HepG2 (cell line): ENCODE results near the gene ABTB2. TPM values are rescaled to one million over a fixed set of nuclear protein-coding genes. Genes with fewer than 3 reads are reported as not detected.

Source experiments
- ATF7-NPFF ChIP-seq: sonication (generic); formaldehyde crosslinking; IDR thresholded peaks from 2 replicates; pipeline ENCODE4 v1.8.1; 2023; ENCODE audit warnings: mild to moderate bottlenecking, low read depth, missing genetic modification reagents, moderate library complexity
- ETV5 ChIP-seq: IDR thresholded peaks from 2 replicates; pipeline ENCODE4 v1.6.1; 2018; ENCODE audit warnings: missing biosample characterization, missing genetic modification reagents, inconsistent platforms, borderline replicate concordance
- FOXA3 ChIP-seq: IDR thresholded peaks from 2 replicates; pipeline ENCODE4 v1.6.1; 2016; ENCODE audit warnings: missing genetic modification reagents, missing compliant biosample characterization
- HDAC6 ChIP-seq: fragments of 200-600 bp; sonication (generic); IDR thresholded peaks from 2 replicates; pipeline ENCODE4 v1.7.0; 2017; ENCODE audit warnings: mild to moderate bottlenecking, antibody characterized with exemption, low read length, low read depth
- MLXIP ChIP-seq: sonication (generic); formaldehyde crosslinking; IDR thresholded peaks from 2 replicates; pipeline ENCODE4 v1.9.0; 2021; ENCODE audit warnings: missing genetic modification reagents, borderline replicate concordance
- NR2F1 ChIP-seq, 2 experiments: fragments of 450-650 bp in 1 of 2; formaldehyde crosslinking in 1 of 2; IDR thresholded peaks; 2 replicates each; pipeline versions ENCODE4 v1.5.0 to v1.6.1; 2016 to 2020; ENCODE audit warnings: mild to moderate bottlenecking in 1 of 2, missing compliant biosample characterization in 1 of 2, missing genetic modification reagents in 1 of 2, moderate library complexity in 1 of 2
- SALL2 ChIP-seq: sonication (generic); formaldehyde crosslinking; IDR thresholded peaks from 2 replicates; pipeline ENCODE4 v1.8.1; 2023; ENCODE audit warnings: mild to moderate bottlenecking, missing genetic modification reagents, inconsistent platforms
- SMC3 ChIP-seq: IDR thresholded peaks from 2 replicates; pipeline ENCODE4 v1.6.1; 2011; ENCODE audit warnings: low read length, improper control_type of control experiment
- TAF1 ChIP-seq: sonication (generic); formaldehyde crosslinking; IDR thresholded peaks from 2 replicates; pipeline ENCODE4 v1.4.0; 2020; ENCODE audit warnings: missing genetic modification reagents
- TERF1 ChIP-seq: sonication (generic); formaldehyde crosslinking; IDR thresholded peaks from 2 replicates; pipeline ENCODE4 v1.8.0; 2022; ENCODE audit warnings: mild to moderate bottlenecking, missing genetic modification reagents, moderate library complexity
- ZBTB42 ChIP-seq: sonication (generic); formaldehyde crosslinking; IDR thresholded peaks from 2 replicates; pipeline ENCODE4 v1.5.0; 2020; ENCODE audit warnings: mild to moderate bottlenecking, missing genetic modification reagents
- ZHX2 ChIP-seq, 2 experiments: sonication (generic) in 1 of 2; formaldehyde crosslinking in 1 of 2; IDR thresholded peaks; 2 replicates each; pipeline versions ENCODE4 v1.6.1 to v1.9.0; 2014 to 2022; ENCODE audit warnings: antibody characterized with exemption in 1 of 2, borderline replicate concordance in 1 of 2, inconsistent platforms in 1 of 2, low read depth in 1 of 2, missing genetic modification reagents in 1 of 2
- ZNF280D ChIP-seq: sonication (generic); formaldehyde crosslinking; IDR thresholded peaks from 2 replicates; pipeline ENCODE4 v1.5.1; 2020; ENCODE audit warnings: mild to moderate bottlenecking, missing genetic modification reagents
- ZNF354B ChIP-seq: sonication (generic); formaldehyde crosslinking; IDR thresholded peaks from 2 replicates; pipeline ENCODE4 v1.8.0; 2022; ENCODE audit warnings: mild to moderate bottlenecking, missing genetic modification reagents
- ZNF724P ChIP-seq: sonication (generic); formaldehyde crosslinking; IDR thresholded peaks from 2 replicates; pipeline ENCODE4 v1.8.0; 2022; ENCODE audit warnings: missing genetic modification reagents, borderline replicate concordance
- polyA plus RNA-seq, 8 experiments: library from polyadenylated mRNA; depleted of rRNA in 3 of 8; stranded (reverse) in 7 of 8; unstranded in 1 of 8; fragments of >200 nt; fragmentation: Illumina TruSeq in 4 of 8; extraction: Trizol in 4 of 8; gene quantifications; 2 replicates each; pipeline versions ENCODE4 v1.2.1 to v1.2.3, GENCODE V29; 2011 to 2016; ENCODE audit warnings: low read depth in 4 of 8, missing spikeins in 1 of 8, mixed read lengths in 1 of 8; ENCODE audit not compliant: insufficient read depth in 1 of 8
- total RNA-seq, 5 experiments: library from RNA; depleted of rRNA; stranded (reverse); fragments of >200 nt; fragmentation: Illumina TruSeq; extraction: Trizol; gene quantifications; 2 replicates each; pipeline ENCODE4 v1.2.3, GENCODE V29; 2016; ENCODE audit warnings: low read depth in 1 of 5

Gene ABTB2
- total and polyA plus RNA-seq, 2 of the 13 experiments (the other 11 are each of a cell fraction or from before 2014, with no cell fraction given): 5.1 to 15.4 TPM

GRCh38 chr11:34363363-34364084, 5.7 kb upstream of the ABTB2 start (continued):
- no peak for TF ChIP-seq TERF1 (CRISPR knock-in tag)
- TF ChIP-seq ZNF724P (CRISPR knock-in tag): no peak
- no peak for TF ChIP-seq ZBTB42
- TF ChIP-seq ZNF280D (CRISPR knock-in tag): no peak
- no peak for TF ChIP-seq ZNF354B (CRISPR knock-in tag)
- TF ChIP-seq TAF1: no peak
- no peak for TF ChIP-seq NR2F1 (CRISPR knock-in tag; IDR thresholded peaks at IDR 0.05)
- no peak for TF ChIP-seq ZHX2 (IDR thresholded peaks at IDR 0.05; ENCODE audit: low read depth)
- TF ChIP-seq ZHX2 (CRISPR knock-in tag; IDR thresholded peaks at IDR 0.05; ENCODE audit: borderline replicate concordance): no peak
- TF ChIP-seq ETV5 (CRISPR knock-in tag): no peak
- no peak for TF ChIP-seq ATF7-NPFF
- TF ChIP-seq MLXIP: no peak
- no peak for TF ChIP-seq SMC3
- no peak for TF ChIP-seq SALL2 (CRISPR knock-in tag)
- peak; percentile 48; the same call in 1 of the 2 replicates for TF ChIP-seq FOXA3 (CRISPR knock-in tag)
- no peak for TF ChIP-seq HDAC6
